Left forelimb (tissue), 1 donor: Measurements from ENCODE around the gene ZNF304.
A peak's percentile ranks its signal among the peaks of the same experiment; 100 is the strongest.

Source experiments
- DNase-seq: peaks from one replicate; pipeline ENCODE4 v3.0.0-alpha.2; 2018; ENCODE audit warnings: low spot score

Gene ZNF304

GRCh38 chr19:57350877-57351805 lies at the start of gene ZNF304:
Gene ZNF304, plus strand, starts transcription at chr19:57351271. Its CDS starts 394 bp downstream, at chr19:57351665.
- DNase-seq: peak; percentile 94

GRCh38 chr19:57302020-57302465 lies 49.0 kb upstream of the ZNF304 start:
- no peak for DNase-seq

- DNase-seq: no peak
Observed at GRCh38 chr19:57302727-57303401, 48.2 kb upstream of the ZNF304 start.

GRCh38 chr19:57305056-57305455 lies 46.0 kb upstream of the ZNF304 start:
- no peak for DNase-seq

- DNase-seq: no peak
Observed at GRCh38 chr19:57308514-57308913, 42.6 kb upstream of the ZNF304 start.

GRCh38 chr19:57310792-57311191 lies 40.3 kb upstream of the ZNF304 start:
- no peak for DNase-seq

GRCh38 chr19:57314146-57314545 lies 36.9 kb upstream of the ZNF304 start:
- DNase-seq: no peak

GRCh38 chr19:57317503-57317902 lies 33.6 kb upstream of the ZNF304 start:
- no peak for DNase-seq

GRCh38 chr19:57319869-57320179 lies 31.2 kb upstream of the ZNF304 start:
- no peak for DNase-seq

GRCh38 chr19:57320180-57321084 lies 30.6 kb upstream of the ZNF304 start, which contains the start of gene ZNF543:
Gene ZNF543, plus strand, starts transcription at chr19:57320472. Its CDS starts 382 bp downstream, at chr19:57320854.
- DNase-seq: peak; percentile 97

- no peak for DNase-seq
Observed at GRCh38 chr19:57321116-57321515, 30.0 kb upstream of the ZNF304 start.

GRCh38 chr19:57321751-57322150 lies 29.3 kb upstream of the ZNF304 start:
- DNase-seq: no peak

GRCh38 chr19:57324992-57325391 lies 26.1 kb upstream of the ZNF304 start:
- no peak for DNase-seq

GRCh38 chr19:57327993-57328392 lies 23.1 kb upstream of the ZNF304 start:
- no peak for DNase-seq

- DNase-seq: no peak
Observed at GRCh38 chr19:57334191-57334590, 16.9 kb upstream of the ZNF304 start.

- no peak for DNase-seq
Observed at GRCh38 chr19:57338877-57339276, 12.2 kb upstream of the ZNF304 start.

- DNase-seq: no peak
Observed at GRCh38 chr19:57342582-57342981, 8.5 kb upstream of the ZNF304 start.

- no peak for DNase-seq
Observed at GRCh38 chr19:57348136-57348535, 2.9 kb upstream of the ZNF304 start.

GRCh38 chr19:57351867-57352266 lies 796 bp downstream of the ZNF304 start:
- no peak for DNase-seq

GRCh38 chr19:57355916-57356315 lies 4.8 kb downstream of the ZNF304 start:
- no peak for DNase-seq

GRCh38 chr19:57357406-57357805 lies 6.3 kb downstream of the ZNF304 start:
- DNase-seq: no peak

- DNase-seq: no peak
Observed at GRCh38 chr19:57359300-57359699, 8.2 kb downstream of the ZNF304 start.
